Measurements from ENCODE around the gene RAD51B. TPM values are rescaled to one million over a fixed set of nuclear protein-coding genes. Genes with fewer than 3 reads are reported as not detected.

RAD51B gene
- total RNA-seq, 1 experiment from 2014 or later = 29.9 TPM

DNA sequence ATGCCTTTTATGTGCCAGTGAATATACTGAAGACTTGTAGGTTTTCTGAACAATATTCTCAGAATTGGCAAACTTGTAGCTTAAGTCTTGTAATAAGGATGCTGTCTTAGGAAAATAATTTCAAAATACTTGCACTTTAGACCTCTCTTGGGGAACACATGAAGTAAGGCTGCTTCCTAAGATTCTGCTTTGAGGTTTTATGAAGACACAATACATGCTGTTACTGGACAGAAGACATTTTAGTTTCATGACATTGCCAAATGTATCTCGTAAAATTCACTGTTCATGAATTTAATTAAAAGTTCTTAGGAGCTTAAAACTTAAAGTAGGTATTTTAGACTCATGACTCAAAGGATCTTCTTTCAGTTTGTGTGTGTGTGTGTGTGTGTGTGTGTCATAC, 80.7 kb downstream of the RAD51B start:
- H3K9me2 ChIP-seq (ENCODE audit: insufficient read depth) = no peaks in the 10 kb centered on the region
- H3K4me2 ChIP-seq = no peak overlapping the region
- H3K79me2 ChIP-seq (ENCODE audit: low read depth) = no peaks in the 10 kb centered on the region
- H3K27me3 ChIP-seq (ENCODE audit: insufficient read depth, low read depth) = no peaks in the 10 kb centered on the region
- POLR2A ChIA-PET (ENCODE audit: unreplicated experiment) = interaction anchor here (0.6 kb wide), 1 partner anchor 105 kb away, joined by 4 read pairs; no protein-coding TSS in a partner anchor
- no peaks in the 10 kb centered on the region for H3F3A ChIP-seq (ENCODE audit: insufficient read depth, low read depth)
- H2AFZ ChIP-seq = no peak overlapping the region
- no TSS peak for BruUV-seq (replicated peaks)
- H4K20me1 ChIP-seq (ENCODE audit: insufficient read depth) = no peaks in the 10 kb centered on the region
- no peaks in the 10 kb centered on the region for H3K9me3 ChIP-seq (ENCODE audit: insufficient read depth, low read depth)
- no peak for DNase-seq
- H3K36me3 ChIP-seq (ENCODE audit: low read depth) = no peaks in the 10 kb centered on the region
- CTCF ChIA-PET = no interaction called here
- H3K4me1 ChIP-seq (replicated peaks; ENCODE audit: insufficient read depth) = no peaks in the 10 kb centered on the region
- TF ChIP-seq, protein P1, sequence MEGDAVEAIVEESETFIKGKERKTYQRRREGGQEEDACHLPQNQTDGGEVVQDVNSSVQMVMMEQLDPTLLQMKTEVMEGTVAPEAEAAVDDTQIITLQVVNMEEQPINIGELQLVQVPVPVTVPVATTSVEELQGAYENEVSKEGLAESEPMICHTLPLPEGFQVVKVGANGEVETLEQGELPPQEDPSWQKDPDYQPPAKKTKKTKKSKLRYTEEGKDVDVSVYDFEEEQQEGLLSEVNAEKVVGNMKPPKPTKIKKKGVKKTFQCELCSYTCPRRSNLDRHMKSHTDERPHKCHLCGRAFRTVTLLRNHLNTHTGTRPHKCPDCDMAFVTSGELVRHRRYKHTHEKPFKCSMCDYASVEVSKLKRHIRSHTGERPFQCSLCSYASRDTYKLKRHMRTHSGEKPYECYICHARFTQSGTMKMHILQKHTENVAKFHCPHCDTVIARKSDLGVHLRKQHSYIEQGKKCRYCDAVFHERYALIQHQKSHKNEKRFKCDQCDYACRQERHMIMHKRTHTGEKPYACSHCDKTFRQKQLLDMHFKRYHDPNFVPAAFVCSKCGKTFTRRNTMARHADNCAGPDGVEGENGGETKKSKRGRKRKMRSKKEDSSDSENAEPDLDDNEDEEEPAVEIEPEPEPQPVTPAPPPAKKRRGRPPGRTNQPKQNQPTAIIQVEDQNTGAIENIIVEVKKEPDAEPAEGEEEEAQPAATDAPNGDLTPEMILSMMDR (conservative IDR thresholded peaks at IDR 0.05) = no peak
- no peak for TF ChIP-seq EZH2 (IDR thresholded peaks at IDR 0.05; ENCODE audit: low read depth)
- H3K27ac ChIP-seq = no peak overlapping the region
- H3K4me3 ChIP-seq = no peak overlapping the region
- intact Hi-C loops (cut with micrococcal nuclease; ENCODE audit: unreplicated experiment) = no loop called here

DNA sequence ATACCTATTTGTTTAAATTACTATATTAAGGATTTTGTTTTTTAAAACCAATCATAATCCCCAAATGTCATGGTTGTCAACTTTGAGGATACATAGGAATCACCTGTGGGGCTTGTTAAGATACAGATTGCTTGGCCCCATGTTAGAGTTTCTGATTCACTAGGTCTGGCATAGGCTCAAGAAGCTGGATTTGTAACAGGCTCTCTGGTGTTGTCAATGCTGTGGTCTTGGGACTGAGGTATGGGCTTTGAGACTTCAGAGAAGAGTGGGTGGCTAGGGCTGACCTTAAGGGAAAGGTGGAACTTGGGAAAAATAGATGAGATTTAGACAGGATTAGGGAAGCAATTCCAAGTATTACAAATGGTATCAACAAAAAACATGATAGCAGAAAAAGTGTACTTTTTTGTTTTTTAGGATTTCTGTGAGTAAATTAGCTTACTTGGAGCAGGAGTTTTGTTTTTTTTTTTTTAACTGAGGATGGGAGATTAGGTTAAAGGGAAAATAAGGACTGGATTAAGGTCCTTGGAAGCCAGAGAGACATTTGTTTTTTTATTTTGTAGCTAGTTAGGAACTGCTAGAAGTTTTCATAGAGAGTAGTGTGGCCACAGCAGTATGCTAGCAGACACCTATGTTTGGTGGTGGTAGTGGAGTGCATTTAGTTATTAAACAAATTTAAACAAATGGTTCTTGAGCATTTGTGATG, 88.6 kb downstream of the RAD51B start:
- Histone ChIP-seq H3K9me3 (ENCODE audit: insufficient read depth, low read depth) (no peaks in the 10 kb centered on the region), H2AFZ (no peak overlapping the region), H3K36me3 (ENCODE audit: low read depth) (no peaks in the 10 kb centered on the region), H3K4me1 (replicated peaks; ENCODE audit: insufficient read depth) (no peaks in the 10 kb centered on the region), H4K20me1 (ENCODE audit: insufficient read depth) (no peaks in the 10 kb centered on the region; the same call in 1 of the 2 replicates), H3K9me2 (ENCODE audit: insufficient read depth) (0 out of 2 replicates have a peak, but pooled peaks cover 5% of the 10 kb centered on the region), H3K27me3 (ENCODE audit: insufficient read depth, low read depth) (no peaks in the 10 kb centered on the region), H3K27ac (no peak overlapping the region), H3K79me2 (ENCODE audit: low read depth) (no peaks in the 10 kb centered on the region), H3K4me2 (no peak overlapping the region), H3K4me3 (no peak overlapping the region), H3F3A (ENCODE audit: insufficient read depth, low read depth) (no peaks in the 10 kb centered on the region)
- TF ChIP-seq, protein P1 (conservative IDR thresholded peaks at IDR 0.05) = no peak
- TF ChIP-seq EZH2 (IDR thresholded peaks at IDR 0.05; ENCODE audit: low read depth) = no peak
- ChIA-PET POLR2A (ENCODE audit: unreplicated experiment) (no interaction called here), CTCF (interaction anchor here (0.6 kb wide), 1 partner anchor 1245 kb away, joined by 5 read pairs; the partner anchor contains the start of gene DCAF5)
- intact Hi-C loops (cut with micrococcal nuclease; ENCODE audit: unreplicated experiment) = no loop called here
- no TSS peak for BruUV-seq (replicated peaks)
- no peak for DNase-seq

DNA sequence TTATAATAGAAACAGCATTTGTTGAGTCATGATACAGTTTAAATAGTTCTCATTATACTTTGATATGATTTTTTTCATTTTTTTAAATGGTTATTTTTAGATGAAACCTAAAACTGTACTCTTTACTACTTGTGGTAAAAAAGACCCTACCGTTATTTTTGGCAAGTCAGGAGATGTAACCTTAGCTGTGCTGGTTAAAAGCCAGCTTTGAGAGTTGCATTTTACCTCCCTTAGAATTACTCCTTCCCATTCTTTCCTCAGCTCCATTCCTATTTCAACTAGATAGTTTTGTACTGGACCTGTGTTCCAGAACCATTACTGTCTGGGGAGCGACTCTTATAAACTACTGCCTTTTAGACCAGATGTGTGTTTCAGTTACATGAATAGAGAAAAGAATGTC, 92.0 kb downstream of the RAD51B start:
- Histone ChIP-seq H2AFZ (no peak overlapping the region), H3K4me1 (replicated peaks; ENCODE audit: insufficient read depth) (no peaks in the 10 kb centered on the region), H3F3A (ENCODE audit: insufficient read depth, low read depth) (no peaks in the 10 kb centered on the region), H3K36me3 (ENCODE audit: low read depth) (no peaks in the 10 kb centered on the region), H3K4me2 (no peak overlapping the region), H3K79me2 (ENCODE audit: low read depth) (no peaks in the 10 kb centered on the region), H3K9me3 (ENCODE audit: insufficient read depth, low read depth) (no peaks in the 10 kb centered on the region), H3K27ac (no peak overlapping the region), H3K9me2 (ENCODE audit: insufficient read depth) (no peaks in the 10 kb centered on the region), H4K20me1 (ENCODE audit: insufficient read depth) (no peaks in the 10 kb centered on the region), H3K4me3 (no peak overlapping the region), H3K27me3 (ENCODE audit: insufficient read depth, low read depth) (no peaks in the 10 kb centered on the region)
- CTCF ChIA-PET = no interaction called here
- intact Hi-C loops (cut with micrococcal nuclease; ENCODE audit: unreplicated experiment) = no loop called here
- POLR2A ChIA-PET (ENCODE audit: unreplicated experiment) = no interaction called here
- DNase-seq = no peak
- no TSS peak for BruUV-seq (replicated peaks)
- TF ChIP-seq, protein P1 (conservative IDR thresholded peaks at IDR 0.05) = no peak
- TF ChIP-seq EZH2 (IDR thresholded peaks at IDR 0.05; ENCODE audit: low read depth) = no peak
